K562 (cell line): ENCODE results near the gene NKIRAS1. TPM values are rescaled to one million over a fixed set of nuclear protein-coding genes. Genes with fewer than 3 reads are reported as not detected.

Source experiments
- ARID3B ChIP-seq: fragments of 250-450 bp; sonication (Bioruptor Pico); IDR thresholded peaks from 2 replicates; pipeline ENCODE4 v1.4.0; 2020; ENCODE audit warnings: borderline replicate concordance
- CHD1 ChIP-seq: fragments of 200-600 bp; sonication (generic); IDR thresholded peaks from one replicate; pipeline ENCODE4 v1.6.1; 2012; ENCODE audit warnings: mild to moderate bottlenecking, moderate library complexity, low read length, inconsistent platforms
- FOXJ2 ChIP-seq: fragments of 200-800 bp; sonication (Bioruptor generic); IDR thresholded peaks from 2 replicates; pipeline ENCODE4 v1.6.1; 2016; ENCODE audit warnings: missing genetic modification characterization, missing compliant biosample characterization
- GATAD2B ChIP-seq: fragments of 450-650 bp; IDR thresholded peaks from 2 replicates; pipeline ENCODE4 v1.6.1; 2017; ENCODE audit warnings: mild to moderate bottlenecking, borderline replicate concordance
- HMGXB4 ChIP-seq: sonication (generic); formaldehyde crosslinking; IDR thresholded peaks from 2 replicates; pipeline ENCODE4 v1.8.1; 2023; ENCODE audit warnings: mild to moderate bottlenecking, missing genetic modification reagents
- HOXB6 ChIP-seq: fragments of 250-450 bp; sonication (Bioruptor Pico); IDR thresholded peaks from 2 replicates; pipeline ENCODE4 v1.5.1; 2022; ENCODE audit warnings: mild to moderate bottlenecking, borderline replicate concordance
- MAX ChIP-seq: sonication (generic); formaldehyde crosslinking; IDR thresholded peaks from 2 replicates; pipeline ENCODE4 v1.9.0; 2022; ENCODE audit warnings: mild to moderate bottlenecking, missing genetic modification reagents
- RB1 ChIP-seq: fragments of 450-650 bp; IDR thresholded peaks from 2 replicates; pipeline ENCODE4 v1.6.1; 2017; ENCODE audit warnings: low read depth, mild to moderate bottlenecking
- SMARCC2 ChIP-seq: fragments of 450-650 bp; IDR thresholded peaks from 2 replicates; pipeline ENCODE4 v1.6.1; 2017; ENCODE audit warnings: antibody characterized with exemption, moderate library complexity, mild to moderate bottlenecking, low read depth
- TBP ChIP-seq: optimal IDR thresholded peaks from 2 replicates; pipeline ENCODE3; 2011; ENCODE audit warnings: low read depth, low read length, improper control_type of control experiment
- ZNF609 ChIP-seq: sonication (generic); formaldehyde crosslinking; IDR thresholded peaks from 2 replicates; pipeline ENCODE4 v1.8.1; 2023; ENCODE audit warnings: missing genetic modification reagents, mild to moderate bottlenecking, borderline replicate concordance
- ZNF695 ChIP-seq: fragments of 450-650 bp; formaldehyde crosslinking; IDR thresholded peaks from 2 replicates; pipeline ENCODE4 v1.4.0; 2020; ENCODE audit warnings: mild to moderate bottlenecking, moderate library complexity
- polyA plus RNA-seq, 8 experiments: library from polyadenylated mRNA; depleted of rRNA in 4 of 8; stranded (reverse) in 5 of 8; unstranded in 3 of 8; fragments of >200 nt; fragmentation: Nextera tagmentation in 2 of 8; fragmentation: Illumina TruSeq in 1 of 8; extraction: Ambion mirVana in 2 of 8; extraction: Trizol in 1 of 8; gene quantifications; 2 replicates each; pipeline versions ENCODE4 v1.2.1 to v1.2.3, GENCODE V29; 2011 to 2014; ENCODE audit warnings: inconsistent platforms in 1 of 8, missing spikeins in 1 of 8
- total RNA-seq, 7 experiments: library from RNA; depleted of rRNA in 6 of 7; stranded (reverse); fragments of >200 nt in 6 of 7; fragmentation: Illumina TruSeq in 2 of 7; extraction: Trizol in 2 of 7; gene quantifications; 2 replicates each; pipeline versions ENCODE4 v1.2.1 to v1.2.3, GENCODE V29; 2011 to 2021; ENCODE audit warnings: low replicate concordance in 1 of 7
- TF ChIP-seq, protein P1 (sequence below): sonication (generic); formaldehyde crosslinking; IDR thresholded peaks from 2 replicates; pipeline ENCODE4 v1.8.1; 2023; ENCODE audit warnings: mild to moderate bottlenecking, missing genetic modification reagents, moderate library complexity
- TF ChIP-seq, protein P2 (sequence below): sonication (generic); formaldehyde crosslinking; IDR thresholded peaks from 2 replicates; pipeline ENCODE4 v1.8.1; 2023; ENCODE audit warnings: mild to moderate bottlenecking, missing genetic modification reagents

NKIRAS1 gene
- total and polyA plus RNA-seq, 9 of the 15 experiments (the other 6 are each of a cell fraction or from before 2014, with no cell fraction given) = 5.1 to 10.3 (median 6.3) TPM

DNA sequence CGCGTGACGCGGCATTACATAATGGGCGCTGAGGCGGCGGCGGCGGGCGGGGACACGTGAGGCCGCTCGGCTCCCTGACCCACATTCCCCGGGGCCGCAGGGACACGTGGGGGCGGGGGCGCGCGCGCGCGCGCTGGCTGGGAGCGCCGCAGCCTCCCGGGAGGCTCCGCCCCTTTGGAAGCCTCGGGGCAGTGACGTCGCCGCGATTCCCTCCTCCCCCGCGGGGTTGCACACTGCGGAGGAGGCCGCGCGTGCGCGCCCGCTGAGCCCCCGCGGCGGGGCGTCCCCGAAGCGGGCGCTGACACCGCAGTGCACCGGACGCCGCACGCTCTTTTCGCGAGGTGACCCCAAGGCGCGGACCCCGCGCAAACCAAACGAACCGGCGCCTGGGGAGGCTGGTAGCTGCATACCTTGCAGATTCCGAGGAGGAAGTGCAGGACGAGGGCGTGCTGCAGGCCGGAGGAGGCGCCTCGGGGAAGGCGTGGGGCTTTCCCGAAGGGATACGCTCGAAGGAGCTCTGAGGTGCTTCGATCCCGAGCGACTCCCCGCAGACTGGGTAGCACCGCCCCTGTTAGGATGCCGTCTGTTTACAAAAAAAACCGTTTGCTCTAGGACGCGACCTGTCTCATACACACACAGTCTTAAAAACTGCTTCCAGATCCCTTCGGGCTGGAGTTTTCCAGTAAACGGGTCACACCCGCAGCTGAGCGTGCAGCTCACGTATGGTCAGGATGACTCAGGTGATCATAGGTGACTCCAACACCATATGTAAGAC, 29.3 kb upstream of the NKIRAS1 start (continued):
- TF ChIP-seq ZNF609 (no peak), SMARCC2 (peak; percentile 58; the same call in 1 of the 2 replicates), MAX (CRISPR knock-in tag) (peak; percentile 96), HMGXB4 (CRISPR knock-in tag) (peak; percentile 81; the same call in 1 of the 2 replicates), ZNF695 (no peak), FOXJ2 (tag) (peak; percentile 78), CHD1 (no peak), GATAD2B (peak; percentile 94), ARID3B (0 out of 2 replicates have a peak, but pooled peaks have one; percentile 29), RB1 (peak; percentile 96), TBP (peak; percentile 68), HOXB6 (CRISPR knock-in tag) (no peak)
- TF ChIP-seq, protein P1, sequence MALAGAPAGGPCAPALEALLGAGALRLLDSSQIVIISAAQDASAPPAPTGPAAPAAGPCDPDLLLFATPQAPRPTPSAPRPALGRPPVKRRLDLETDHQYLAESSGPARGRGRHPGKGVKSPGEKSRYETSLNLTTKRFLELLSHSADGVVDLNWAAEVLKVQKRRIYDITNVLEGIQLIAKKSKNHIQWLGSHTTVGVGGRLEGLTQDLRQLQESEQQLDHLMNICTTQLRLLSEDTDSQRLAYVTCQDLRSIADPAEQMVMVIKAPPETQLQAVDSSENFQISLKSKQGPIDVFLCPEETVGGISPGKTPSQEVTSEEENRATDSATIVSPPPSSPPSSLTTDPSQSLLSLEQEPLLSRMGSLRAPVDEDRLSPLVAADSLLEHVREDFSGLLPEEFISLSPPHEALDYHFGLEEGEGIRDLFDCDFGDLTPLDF (CRISPR knock-in tag) = peak; percentile 95
- TF ChIP-seq, protein P2, sequence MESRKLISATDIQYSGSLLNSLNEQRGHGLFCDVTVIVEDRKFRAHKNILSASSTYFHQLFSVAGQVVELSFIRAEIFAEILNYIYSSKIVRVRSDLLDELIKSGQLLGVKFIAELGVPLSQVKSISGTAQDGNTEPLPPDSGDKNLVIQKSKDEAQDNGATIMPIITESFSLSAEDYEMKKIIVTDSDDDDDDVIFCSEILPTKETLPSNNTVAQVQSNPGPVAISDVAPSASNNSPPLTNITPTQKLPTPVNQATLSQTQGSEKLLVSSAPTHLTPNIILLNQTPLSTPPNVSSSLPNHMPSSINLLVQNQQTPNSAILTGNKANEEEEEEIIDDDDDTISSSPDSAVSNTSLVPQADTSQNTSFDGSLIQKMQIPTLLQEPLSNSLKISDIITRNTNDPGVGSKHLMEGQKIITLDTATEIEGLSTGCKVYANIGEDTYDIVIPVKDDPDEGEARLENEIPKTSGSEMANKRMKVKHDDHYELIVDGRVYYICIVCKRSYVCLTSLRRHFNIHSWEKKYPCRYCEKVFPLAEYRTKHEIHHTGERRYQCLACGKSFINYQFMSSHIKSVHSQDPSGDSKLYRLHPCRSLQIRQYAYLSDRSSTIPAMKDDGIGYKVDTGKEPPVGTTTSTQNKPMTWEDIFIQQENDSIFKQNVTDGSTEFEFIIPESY (CRISPR knock-in tag) = peak; percentile 80
